ENCODE data around the gene KCNA1. TPM values are rescaled to one million over a fixed set of nuclear protein-coding genes. Genes with fewer than 3 reads are reported as not detected.
A peak's percentile ranks its signal among the peaks of the same experiment; 100 is the strongest.

The KCNA1 gene
- total RNA-seq: under 1 TPM in 1 of 10 donors, not detected in 9; 0.22 TPM
- polyA plus RNA-seq: not detected
- long read RNA-seq, donor 1: 0 reads
- long read RNA-seq, donor 2: 0 reads
- long read RNA-seq, donor 3: 0 reads

GRCh38 chr12:4909734-4910501 is at the start of gene KCNA1:
Gene KCNA1 (plus strand): TSS chr12:4909905. CDS start chr12:4911379, 1,474 bp downstream.
- ATAC-seq: peak in 7 of 8 donors; percentile 31 to 62 (median 48)
- Histone ChIP-seq H3K9me3 (no peaks in the 10 kb centered on the region), H3K27me3 (peaks cover 10 to 97% (median 92%) of the 10 kb centered on the region in 7 donors), H3K27ac (no peak within 1 kb of the TSS), H3K4me3 (peak within 1 kb of the TSS; percentile 18 to 51 (median 41)), H3K36me3 (no peaks in the 10 kb centered on the region), H3K4me1 (peaks cover 3 to 31% (median 25%) of the 10 kb centered on the region in 9 donors)
- peak in 1 of 2 donors; percentile 20 for DNase-seq
- 1% methylated on average over 66 to 67 of the region's 67 CpGs for WGBS, 2 donors
- intact Hi-C loops (cut with DNase I): no loop called here
- no peak for TF ChIP-seq CTCF (IDR thresholded peaks at IDR 0.05)

GRCh38 chr12:4860741-4861140 is 49.0 kb upstream of the KCNA1 start:
- Histone ChIP-seq H3K27ac (peak overlapping the region in 1 of 10 donors; percentile 2), H3K4me1 (peaks cover 2 to 34% (median 17%) of the 10 kb centered on the region in 9 donors), H3K9me3 (no peaks in the 10 kb centered on the region), H3K36me3 (no peaks in the 10 kb centered on the region), H3K27me3 (peaks cover 0 to 28% (median 15%) of the 10 kb centered on the region in 7 donors), H3K4me3 (no peak overlapping the region)
- no peak for ATAC-seq
- DNase-seq: no peak
- 70 to 71% methylated on average over 6 of the region's 6 CpGs for WGBS, 2 donors
- intact Hi-C loops (cut with DNase I): no loop called here
- no peak for TF ChIP-seq CTCF (IDR thresholded peaks at IDR 0.05)

GRCh38 chr12:4862809-4863208 is 46.9 kb upstream of the KCNA1 start:
- Histone ChIP-seq H3K27me3 (peaks cover 0 to 47% (median 29%) of the 10 kb centered on the region in 7 donors), H3K27ac (no peak overlapping the region), H3K4me3 (no peak overlapping the region), H3K36me3 (no peaks in the 10 kb centered on the region), H3K4me1 (peaks cover 2 to 29% (median 12%) of the 10 kb centered on the region in 9 donors), H3K9me3 (no peaks in the 10 kb centered on the region)
- TF ChIP-seq CTCF (IDR thresholded peaks at IDR 0.05): no peak
- intact Hi-C loops (cut with DNase I): no loop called here
- ATAC-seq (no peak), DNase-seq (no peak)
- WGBS, 2 donors: 88 to 91% methylated on average over 2 of the region's 2 CpGs

- Histone ChIP-seq H3K27ac (no peak overlapping the region), H3K9me3 (no peaks in the 10 kb centered on the region), H3K4me3 (no peak overlapping the region), H3K27me3 (peaks cover 0 to 41% (median 33%) of the 10 kb centered on the region in 7 donors), H3K4me1 (peaks cover 0 to 17% (median 1%) of the 10 kb centered on the region in 9 donors), H3K36me3 (no peaks in the 10 kb centered on the region)
- DNase-seq: no peak
- intact Hi-C loops (cut with DNase I): no loop called here
- TF ChIP-seq CTCF (IDR thresholded peaks at IDR 0.05): no peak
- 90 to 94% methylated on average over 9 of the region's 9 CpGs for WGBS, 2 donors
- ATAC-seq: no peak
Observed at GRCh38 chr12:4864575-4864974, 45.1 kb upstream of the KCNA1 start.
